Left forelimb (tissue), 1 donor: ENCODE results near the gene COL27A1.

Source experiments
- DNase-seq: peaks from one replicate; pipeline ENCODE4 v3.0.0-alpha.2; 2018; ENCODE audit warnings: low spot score

The COL27A1 gene

GRCh38 chr9:114168281-114169028, 13.1 kb downstream of the COL27A1 start:
- no peak for DNase-seq

- DNase-seq = no peak
Observed at GRCh38 chr9:114169029-114169951, 14.0 kb downstream of the COL27A1 start.

- no peak for DNase-seq
Observed at GRCh38 chr9:114169952-114170770, 14.8 kb downstream of the COL27A1 start.

GRCh38 chr9:114170771-114171461, 15.6 kb downstream of the COL27A1 start:
- peak; percentile 78 for DNase-seq

GRCh38 chr9:114171500-114171899, 16.2 kb downstream of the COL27A1 start:
- no peak for DNase-seq

- DNase-seq = no peak
Observed at GRCh38 chr9:114172981-114173833, 17.9 kb downstream of the COL27A1 start.

GRCh38 chr9:114174557-114174875, 19.2 kb downstream of the COL27A1 start:
- DNase-seq = no peak

GRCh38 chr9:114174876-114175771, 19.8 kb downstream of the COL27A1 start:
- DNase-seq = no peak

GRCh38 chr9:114176624-114177291, 21.4 kb downstream of the COL27A1 start:
- no peak for DNase-seq

GRCh38 chr9:114177423-114178064, 22.2 kb downstream of the COL27A1 start:
- DNase-seq = no peak

GRCh38 chr9:114178076-114178475, 22.7 kb downstream of the COL27A1 start:
- no peak for DNase-seq

GRCh38 chr9:114178756-114179450, 23.6 kb downstream of the COL27A1 start:
- DNase-seq = no peak

- DNase-seq = no peak
Observed at GRCh38 chr9:114179516-114179915, 24.2 kb downstream of the COL27A1 start.

GRCh38 chr9:114180696-114181606, 25.6 kb downstream of the COL27A1 start:
- no peak for DNase-seq

- no peak for DNase-seq
Observed at GRCh38 chr9:114181607-114182409, 26.5 kb downstream of the COL27A1 start.

GRCh38 chr9:114183006-114183405, 27.7 kb downstream of the COL27A1 start:
- no peak for DNase-seq
